ENCODE data around the gene LY6G6F.

DNA sequence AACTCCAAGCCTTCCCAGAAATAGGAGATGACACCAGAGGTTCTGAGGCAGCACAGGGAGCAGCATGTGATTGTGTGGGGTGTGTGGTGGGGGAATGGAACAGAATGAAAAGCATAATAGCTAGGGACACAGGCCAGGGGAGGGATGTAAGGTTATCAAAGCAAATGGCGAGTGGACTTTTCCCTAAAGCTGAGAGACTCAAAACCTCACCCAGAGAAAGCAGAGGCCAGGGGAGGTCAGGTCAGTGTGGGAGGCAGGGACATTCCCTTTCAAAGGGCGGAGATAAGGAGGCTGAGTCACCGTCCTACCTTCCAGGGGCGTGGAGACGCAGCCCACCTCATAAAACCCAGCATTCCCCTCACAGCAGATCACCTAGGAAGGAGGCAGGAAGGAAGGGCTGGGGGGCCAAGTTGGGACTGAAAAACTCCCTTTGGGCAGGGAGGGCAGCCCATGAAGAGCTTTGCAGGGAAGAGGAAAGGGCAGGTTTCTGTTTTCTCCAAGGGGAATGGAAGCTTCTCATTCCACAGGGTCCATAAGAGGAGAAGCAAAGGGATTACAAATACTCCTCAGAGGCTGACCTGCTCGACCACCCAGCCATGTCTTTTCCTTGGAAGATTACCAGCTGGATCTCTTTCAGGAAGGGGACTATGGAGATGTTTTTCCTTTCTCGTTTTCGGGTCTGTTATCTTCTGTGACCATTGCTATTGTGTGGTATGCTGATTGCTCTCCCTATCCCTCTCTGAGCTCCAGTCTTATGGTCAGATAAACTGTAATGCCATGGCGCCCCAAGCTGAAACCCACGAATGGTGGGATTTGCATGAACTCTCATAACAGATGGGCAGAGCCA is 16.2 kb upstream of the LY6G6F start:
- TF ChIP-seq, protein P1, sequence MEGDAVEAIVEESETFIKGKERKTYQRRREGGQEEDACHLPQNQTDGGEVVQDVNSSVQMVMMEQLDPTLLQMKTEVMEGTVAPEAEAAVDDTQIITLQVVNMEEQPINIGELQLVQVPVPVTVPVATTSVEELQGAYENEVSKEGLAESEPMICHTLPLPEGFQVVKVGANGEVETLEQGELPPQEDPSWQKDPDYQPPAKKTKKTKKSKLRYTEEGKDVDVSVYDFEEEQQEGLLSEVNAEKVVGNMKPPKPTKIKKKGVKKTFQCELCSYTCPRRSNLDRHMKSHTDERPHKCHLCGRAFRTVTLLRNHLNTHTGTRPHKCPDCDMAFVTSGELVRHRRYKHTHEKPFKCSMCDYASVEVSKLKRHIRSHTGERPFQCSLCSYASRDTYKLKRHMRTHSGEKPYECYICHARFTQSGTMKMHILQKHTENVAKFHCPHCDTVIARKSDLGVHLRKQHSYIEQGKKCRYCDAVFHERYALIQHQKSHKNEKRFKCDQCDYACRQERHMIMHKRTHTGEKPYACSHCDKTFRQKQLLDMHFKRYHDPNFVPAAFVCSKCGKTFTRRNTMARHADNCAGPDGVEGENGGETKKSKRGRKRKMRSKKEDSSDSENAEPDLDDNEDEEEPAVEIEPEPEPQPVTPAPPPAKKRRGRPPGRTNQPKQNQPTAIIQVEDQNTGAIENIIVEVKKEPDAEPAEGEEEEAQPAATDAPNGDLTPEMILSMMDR (IDR thresholded peaks at IDR 0.05) = no peak
- no peak for TF ChIP-seq EZH2 (IDR thresholded peaks at IDR 0.05; ENCODE audit: borderline replicate concordance, insufficient read depth, low read depth, low read length, poor library complexity, severe bottlenecking)
